DMS 273 (cell line): ENCODE results near the gene GEMIN2.
"Not testable (repeated sequence)": the region's sequence is repeated elsewhere in the genome, so short reads cannot be mapped to it uniquely, and the experiment has no call there.

ENCODE experiments used
- DNase-seq: peaks from one replicate; lab custom pipeline; 2025; ENCODE audit not compliant: unreplicated experiment; lab: John Stamatoyannopoulos, UW

The GEMIN2 gene

GRCh38 chr14:39114073-39114838, at the start of gene GEMIN2:
Gene GEMIN2 (plus strand): TSS chr14:39114323. CDS start chr14:39114339, 16 bp downstream.
- peak; percentile 99 for DNase-seq

- DNase-seq = not testable (repeated sequence)
Observed at GRCh38 chr14:39069169-39069805, 44.8 kb upstream of the GEMIN2 start.

- no peak for DNase-seq
Observed at GRCh38 chr14:39069923-39070322, 44.2 kb upstream of the GEMIN2 start.

- DNase-seq = no peak
Observed at GRCh38 chr14:39071096-39071495, 43.0 kb upstream of the GEMIN2 start.

GRCh38 chr14:39080886-39081285, 33.2 kb upstream of the GEMIN2 start:
- no peak for DNase-seq

GRCh38 chr14:39083127-39083526, 31.0 kb upstream of the GEMIN2 start:
- no peak for DNase-seq

- no peak for DNase-seq
Observed at GRCh38 chr14:39085933-39086332, 28.2 kb upstream of the GEMIN2 start.

- no peak for DNase-seq
Observed at GRCh38 chr14:39087493-39087892, 26.6 kb upstream of the GEMIN2 start.

- no peak for DNase-seq
Observed at GRCh38 chr14:39090548-39091111, 23.5 kb upstream of the GEMIN2 start.

GRCh38 chr14:39091716-39092115, 22.4 kb upstream of the GEMIN2 start:
- no peak for DNase-seq

GRCh38 chr14:39094515-39094914, 19.6 kb upstream of the GEMIN2 start:
- no peak for DNase-seq

- DNase-seq = no peak
Observed at GRCh38 chr14:39097159-39097558, 17.0 kb upstream of the GEMIN2 start.

- DNase-seq = not testable (repeated sequence)
Observed at GRCh38 chr14:39099215-39099614, 14.9 kb upstream of the GEMIN2 start.

- DNase-seq = no peak
Observed at GRCh38 chr14:39099748-39100147, 14.4 kb upstream of the GEMIN2 start.

GRCh38 chr14:39102265-39102968, 11.7 kb upstream of the GEMIN2 start:
- peak; percentile 64 for DNase-seq

GRCh38 chr14:39102969-39103957, 10.9 kb upstream of the GEMIN2 start, which contains the start of gene SEC23A:
Gene SEC23A (minus strand): TSS chr14:39103235. CDS start chr14:39096118, 7,117 bp downstream.
- peak; percentile 96 for DNase-seq

GRCh38 chr14:39104078-39104801, 9.9 kb upstream of the GEMIN2 start:
- DNase-seq = not testable (repeated sequence)

- peak; percentile 55 for DNase-seq
Observed at GRCh38 chr14:39107591-39107996, 6.5 kb upstream of the GEMIN2 start.

GRCh38 chr14:39108791-39109190, 5.3 kb upstream of the GEMIN2 start:
- DNase-seq = no peak
